ENCODE measurements around the gene XK. TPM values are rescaled to one million over a fixed set of nuclear protein-coding genes. Genes with fewer than 3 reads are reported as not detected.

Gene XK
- total and polyA plus RNA-seq, 2 of the 4 experiments (the other 2 are of a cell fraction), result under 0.01 to 0.02 TPM

Other genes with a start within 250 kb of the XK start
- not detected in 2 replicates for gene LANCL3, start 114.1 kb upstream of the XK start, total RNA-seq (2012; rRNA removed)
- not detected in 2 replicates for gene LANCL3, start 114.1 kb upstream of the XK start, polyA plus RNA-seq (2012; rRNA removed)
- not detected in 2 replicates for gene CYBB, start 94.3 kb downstream of the XK start, total RNA-seq (2012; rRNA removed)
- gene CYBB, start 94.3 kb downstream of the XK start, polyA plus RNA-seq (2012; rRNA removed), result not detected in 2 replicates
- gene DYNLT3, start 161.8 kb downstream of the XK start, total RNA-seq (2012; rRNA removed), result 18.8 and 38.3 TPM in 2 replicates
- 8.9 and 15.7 TPM in 2 replicates for gene DYNLT3, start 161.8 kb downstream of the XK start, polyA plus RNA-seq (2012; rRNA removed)